ENCODE data around the gene GTPBP6. TPM values are rescaled to one million over a fixed set of nuclear protein-coding genes. Genes with fewer than 3 reads are reported as not detected.
A peak's percentile ranks its signal among the peaks of the same experiment; 100 is the strongest.
"Not testable (repeated sequence)": the region's sequence is repeated elsewhere in the genome, so short reads cannot be mapped to it uniquely, and the experiment has no call there.

Gene GTPBP6
- polyA plus RNA-seq, 1 of the 3 experiments (the other 2 are of a cell fraction), result 47.3 TPM

DNA sequence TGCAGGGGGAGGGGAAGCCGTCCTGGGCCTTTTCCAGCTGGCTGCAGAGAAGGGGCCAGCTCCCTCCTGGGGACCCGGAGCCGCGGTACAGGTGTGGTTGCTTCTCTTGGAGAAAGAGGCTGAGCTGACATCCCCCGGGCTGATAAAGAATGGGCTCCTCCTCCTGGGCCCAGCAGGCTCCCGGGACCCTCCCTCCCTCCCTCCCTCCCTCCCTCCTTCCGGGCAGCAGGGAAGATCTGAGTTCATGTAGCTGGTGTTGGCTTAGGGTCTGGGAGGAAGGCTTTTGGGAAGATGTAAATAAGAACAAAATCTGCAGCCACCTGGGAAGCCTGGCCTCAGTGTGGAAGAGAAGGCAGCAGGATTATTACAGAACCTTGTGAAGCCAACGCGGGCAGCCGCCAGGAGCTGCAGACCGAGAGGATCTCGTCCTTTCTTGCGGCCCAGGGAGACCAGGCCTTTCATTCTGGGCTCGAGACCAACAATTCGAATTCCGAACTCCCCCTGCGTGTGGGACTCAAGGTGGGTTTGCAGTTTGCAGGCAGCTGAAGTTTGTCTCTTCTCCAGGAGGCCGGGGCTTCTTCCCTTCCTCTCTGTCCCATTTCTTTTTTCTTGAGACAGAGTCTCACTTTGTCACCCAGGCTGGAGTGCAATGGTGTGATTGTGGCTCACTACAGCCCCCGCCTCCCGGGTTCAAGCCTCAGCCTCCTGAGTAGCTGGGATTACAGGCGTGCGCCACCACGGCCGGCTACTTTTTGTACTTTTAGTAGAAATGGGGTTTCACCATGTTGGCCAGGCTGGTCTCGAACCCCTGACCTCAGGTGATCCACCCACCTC lies 37.2 kb downstream of the GTPBP6 start, which contains the start of gene PLCXD1:
Gene PLCXD1 (plus strand): TSS at position 216 of the 834 bp plus-strand sequence. CDS start 2,807 bp downstream, outside the sequence.
- H3K4me3 ChIP-seq (ENCODE audit: low read depth in 2 of 2, low read length in 1 of 2), result peak within 1 kb of the TSS; percentile 33 to 50
- ChIA-PET CTCF (no interaction called here), POLR2A (no interaction called here)
- TF ChIP-seq TAF1 (IDR thresholded peaks at IDR 0.05; ENCODE audit: borderline replicate concordance, low read depth, low read length) (peak; percentile 48; the same call in 1 of the 2 replicates), POLR2AphosphoS5 (IDR thresholded peaks at IDR 0.05; ENCODE audit: low read depth, low read length) (0 out of 2 replicates have a peak, but pooled peaks have one; percentile 22), ELF1 (IDR thresholded peaks at IDR 0.05) (no peak)
- TF ChIP-seq, protein P1, sequence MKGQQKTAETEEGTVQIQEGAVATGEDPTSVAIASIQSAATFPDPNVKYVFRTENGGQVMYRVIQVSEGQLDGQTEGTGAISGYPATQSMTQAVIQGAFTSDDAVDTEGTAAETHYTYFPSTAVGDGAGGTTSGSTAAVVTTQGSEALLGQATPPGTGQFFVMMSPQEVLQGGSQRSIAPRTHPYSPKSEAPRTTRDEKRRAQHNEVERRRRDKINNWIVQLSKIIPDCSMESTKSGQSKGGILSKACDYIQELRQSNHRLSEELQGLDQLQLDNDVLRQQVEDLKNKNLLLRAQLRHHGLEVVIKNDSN (IDR thresholded peaks at IDR 0.05; ENCODE audit: borderline replicate concordance, low read depth), result no peak
- H3K9me2 ChIP-seq, result no peaks in the 10 kb centered on the region
- no peaks in the 10 kb centered on the region for H4K20me1 ChIP-seq (ENCODE audit: insufficient read depth)
- peaks cover 5 to 6% of the 10 kb centered on the region in 2 experiments; a peak in 2 of 4 replicates for H3K4me1 ChIP-seq (ENCODE audit: control insufficient read depth in 1 of 2, insufficient read depth in 2 of 2, low read depth in 1 of 2, low read length in 1 of 2)
- H3K79me2 ChIP-seq (ENCODE audit: insufficient read depth), result peaks cover 7% of the 10 kb centered on the region; the same call in 1 of the 2 replicates
- WGBS (ENCODE audit: low lambda C conversion rate), result 37% methylated on average over 23 of the region's 25 CpGs
- peak within 1 kb of the TSS; percentile 77 for H3K4me2 ChIP-seq
- H3F3A ChIP-seq (replicated peaks; ENCODE audit: insufficient read depth), result peaks cover 20% of the 10 kb centered on the region
- H3K36me3 ChIP-seq (replicated peaks in 1 of 2; ENCODE audit: control insufficient read depth in 1 of 2, insufficient read depth in 2 of 2, low read length in 1 of 2), result peaks cover 0 to 2% of the 10 kb centered on the region in 2 experiments
- no peak within 1 kb of the TSS; the same call in 1 of the 2 replicates for H3K9ac ChIP-seq
- H3K9me3 ChIP-seq, result no peaks in the 10 kb centered on the region
- DNase-seq, result peak; percentile 84
- H3K27me3 ChIP-seq (ENCODE audit: insufficient read depth), result no peaks in the 10 kb centered on the region
- peak within 1 kb of the TSS; percentile 50 to 58 for H3K27ac ChIP-seq (ENCODE audit: low read depth in 2 of 2, low read length in 1 of 2)
- 0 out of 2 replicates have a peak within 1 kb of the TSS, but pooled peaks have one; percentile 59 for H2AFZ ChIP-seq (ENCODE audit: low read depth)

DNA sequence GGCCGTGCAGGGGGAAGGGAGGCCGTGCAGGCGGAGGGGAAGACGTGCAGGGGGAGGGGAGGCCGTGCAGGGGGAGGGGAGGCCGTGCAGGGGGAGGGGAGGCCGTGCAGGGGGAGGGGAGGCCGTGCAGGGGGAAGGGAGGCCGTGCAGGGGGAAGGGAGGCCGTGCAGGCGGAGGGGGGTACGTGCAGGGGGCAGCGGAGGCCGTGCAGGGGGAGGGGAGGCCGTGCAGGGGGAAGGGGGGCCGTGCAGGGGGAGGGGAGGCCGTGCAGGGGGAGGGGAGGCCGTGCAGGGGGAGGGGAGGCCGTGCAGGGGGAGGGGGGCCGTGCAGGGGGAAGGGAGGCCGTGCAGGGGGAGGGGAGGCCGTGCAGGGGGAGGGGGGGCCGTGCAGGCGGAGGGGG lies 37.9 kb downstream of the GTPBP6 start:
- H3K4me3 ChIP-seq (ENCODE audit: low read depth in 2 of 2, low read length in 1 of 2); H3K36me3 ChIP-seq (replicated peaks in 1 of 2; ENCODE audit: control insufficient read depth in 1 of 2, insufficient read depth in 2 of 2, low read length in 1 of 2); H4K20me1 ChIP-seq (ENCODE audit: insufficient read depth); POLR2A ChIA-PET; DNase-seq; H3K79me2 ChIP-seq (ENCODE audit: insufficient read depth); H3K9ac ChIP-seq; H3K4me2 ChIP-seq; CTCF ChIA-PET; H3K27me3 ChIP-seq (ENCODE audit: insufficient read depth); H2AFZ ChIP-seq (ENCODE audit: low read depth); H3K9me3 ChIP-seq; H3K4me1 ChIP-seq (ENCODE audit: control insufficient read depth in 1 of 2, insufficient read depth in 2 of 2, low read depth in 1 of 2, low read length in 1 of 2); H3K27ac ChIP-seq (ENCODE audit: low read depth in 2 of 2, low read length in 1 of 2); H3K9me2 ChIP-seq: not testable (repeated sequence)
- WGBS (ENCODE audit: low lambda C conversion rate), result 39% methylated on average over 12 of the region's 24 CpGs
- H3F3A ChIP-seq (replicated peaks; ENCODE audit: insufficient read depth), result peaks cover 20% of the 10 kb centered on the region

DNA sequence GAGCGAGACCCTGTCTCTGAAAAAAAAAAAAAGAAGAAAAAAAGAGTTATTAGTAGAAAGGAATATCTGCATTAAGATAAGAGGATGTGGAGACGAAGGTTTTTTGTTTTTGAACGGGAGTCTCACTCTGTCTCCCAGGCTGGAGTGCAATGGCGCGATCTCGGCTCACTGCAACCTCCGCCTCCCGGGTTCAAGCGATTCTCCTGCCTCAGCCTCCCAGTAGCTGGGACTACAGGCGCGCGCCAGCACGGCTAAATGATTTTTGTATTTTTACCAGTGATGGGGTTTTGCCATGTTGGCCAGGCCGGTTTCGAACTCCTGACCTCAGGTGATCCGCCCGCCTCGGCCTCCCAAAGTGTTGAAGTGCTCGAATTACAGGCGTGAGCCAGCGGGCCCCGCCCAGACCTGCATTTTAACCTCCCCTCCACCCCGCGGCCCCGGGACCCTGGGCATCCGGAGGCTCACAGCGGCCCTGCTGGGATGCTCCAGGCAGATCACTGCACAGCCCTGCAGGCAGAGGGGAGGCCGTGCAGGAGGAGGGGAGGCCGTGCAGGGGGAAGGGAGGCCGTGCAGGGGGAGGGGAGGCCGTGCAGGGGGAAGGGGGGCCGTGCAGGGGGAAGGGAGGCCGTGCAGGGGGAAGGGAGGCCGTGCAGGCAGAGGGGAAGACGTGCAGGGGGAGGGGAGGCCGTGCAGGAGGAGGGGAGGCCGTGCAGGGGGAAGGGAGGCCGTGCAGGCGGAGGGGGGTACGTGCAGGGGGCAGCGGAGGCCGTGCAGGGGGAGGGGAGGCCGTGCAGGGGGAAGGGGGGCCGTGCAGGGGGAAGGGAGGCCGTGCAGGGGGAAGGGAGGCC lies 38.6 kb downstream of the GTPBP6 start:
- H3K4me2 ChIP-seq, CTCF ChIA-PET, DNase-seq: not testable (repeated sequence)

More for the DNA sequence above, 38.6 kb downstream of the GTPBP6 start:
- H3K36me3 ChIP-seq (replicated peaks in 1 of 2; ENCODE audit: control insufficient read depth in 1 of 2, insufficient read depth in 2 of 2, low read length in 1 of 2); H3K79me2 ChIP-seq (ENCODE audit: insufficient read depth); POLR2A ChIA-PET; H3K9ac ChIP-seq; H3K4me3 ChIP-seq (ENCODE audit: low read depth in 2 of 2, low read length in 1 of 2); H4K20me1 ChIP-seq (ENCODE audit: insufficient read depth); H2AFZ ChIP-seq (ENCODE audit: low read depth); H3K27me3 ChIP-seq (ENCODE audit: insufficient read depth); H3K4me1 ChIP-seq (ENCODE audit: control insufficient read depth in 1 of 2, insufficient read depth in 2 of 2, low read depth in 1 of 2, low read length in 1 of 2); H3K9me2 ChIP-seq; H3K9me3 ChIP-seq: not testable (repeated sequence)
- TF ChIP-seq CHD2 (IDR thresholded peaks at IDR 0.05; ENCODE audit: low read length, partially characterized antibody), result peak; percentile 27
- Histone ChIP-seq H3F3A (replicated peaks; ENCODE audit: insufficient read depth) (peaks cover 19% of the 10 kb centered on the region), H3K27ac (ENCODE audit: low read depth in 2 of 2, low read length in 1 of 2) (peak overlapping the region in 1 of 2 experiments; percentile 40; a peak in 1 of 4 replicates)
- WGBS (ENCODE audit: low lambda C conversion rate), result 70% methylated on average over 39 of the region's 45 CpGs
